IMR-90 (cell line): ENCODE data around the gene RNASE7. TPM values are rescaled to one million over a fixed set of nuclear protein-coding genes. Genes with fewer than 3 reads are reported as not detected.

Source experiments
- ATAC-seq: fragments of 200-7000 bp; cut with Tn5 transposase; 2 replicates; pipeline ENCODE4 v1.9.1; 2020; ENCODE audit warnings: low read depth, mild to moderate bottlenecking, moderate library complexity
- BruUV-seq: library from RNA; stranded (reverse); fragments of 400-500 nt; replicated peaks from 2 replicates; lab custom pipeline; 2021; lab: Mats Ljungman, UMichigan
- CTCF ChIA-PET: fragments of 300-600 bp; formaldehyde crosslinking; extraction: SDS; loops from one replicate; lab custom pipeline; 2021; ENCODE audit warnings: antibody characterized with exemption; lab: Yijun Ruan, JAX
- POLR2A ChIA-PET: fragments of 300-600 bp; sonication (Branson Sonifier 250); formaldehyde crosslinking; loops from one replicate; lab custom pipeline; 2022; ENCODE audit warnings: antibody characterized with exemption; ENCODE audit not compliant: unreplicated experiment; lab: Charles Lee
- DNase-seq: peaks from one replicate; pipeline ENCODE4 v3.0.0; 2013
- H2AFZ ChIP-seq: replicated peaks from 2 replicates; pipeline ENCODE3; 2013; ENCODE audit warnings: low read length, mild to moderate bottlenecking; ENCODE audit not compliant: poor library complexity
- H2AK5ac ChIP-seq: 2 replicates; pipeline ENCODE4 v1.6.1; 2013; ENCODE audit warnings: low read depth, low read length, inconsistent platforms
- H2AK9ac ChIP-seq: replicated peaks from 2 replicates; pipeline ENCODE3; 2013; ENCODE audit warnings: mild to moderate bottlenecking, low read depth, low read length, moderate library complexity; ENCODE audit not compliant: poor library complexity
- H2BK120ac ChIP-seq: 2 replicates; pipeline ENCODE4 v1.6.1; 2013; ENCODE audit warnings: low read depth, low read length, inconsistent platforms
- H2BK15ac ChIP-seq: 3 replicates; pipeline ENCODE4 v1.6.1; 2013; ENCODE audit warnings: low read depth, low read length, inconsistent platforms
- H2BK20ac ChIP-seq: 2 replicates; pipeline ENCODE4 v1.6.1; 2013; ENCODE audit warnings: low read depth, mild to moderate bottlenecking, inconsistent platforms, low read length, moderate library complexity
- H2BK5ac ChIP-seq: 2 replicates; pipeline ENCODE4 v1.6.1; 2013; ENCODE audit warnings: mild to moderate bottlenecking, low read depth, low read length, inconsistent platforms; ENCODE audit not compliant: poor library complexity, severe bottlenecking
- H3K14ac ChIP-seq: replicated peaks from 2 replicates; pipeline ENCODE4 v1.6.1; 2013; ENCODE audit warnings: low read depth, low read length, inconsistent platforms
- H3K18ac ChIP-seq: 2 replicates; pipeline ENCODE4 v1.6.1; 2013; ENCODE audit warnings: low read depth, low read length, control low read depth
- H3K23ac ChIP-seq: 2 replicates; pipeline ENCODE4 v1.6.1; 2013; ENCODE audit warnings: low read depth, low read length, inconsistent platforms
- H3K27ac ChIP-seq: 2 replicates; pipeline ENCODE4 v1.5.1; 2013; ENCODE audit warnings: mild to moderate bottlenecking, control low read depth, low read length; ENCODE audit not compliant: insufficient read depth
- H3K27me3 ChIP-seq: 2 replicates; pipeline ENCODE4 v1.6.1; 2013; ENCODE audit warnings: low read length; ENCODE audit not compliant: control insufficient read depth, insufficient read depth
- H3K36me3 ChIP-seq: 2 replicates; pipeline ENCODE4 v1.6.1; 2013; ENCODE audit warnings: low read length, mixed read lengths; ENCODE audit not compliant: control insufficient read depth, insufficient read depth
- H3K4ac ChIP-seq: 2 replicates; pipeline ENCODE4 v1.6.1; 2013; ENCODE audit warnings: low read depth, low read length, inconsistent platforms
- H3K4me1 ChIP-seq: 2 replicates; pipeline ENCODE4 v1.6.1; 2013; ENCODE audit warnings: low read length, mixed read lengths; ENCODE audit not compliant: control insufficient read depth, insufficient read depth
- H3K4me2 ChIP-seq: 2 replicates; pipeline ENCODE4 v1.6.1; 2013; ENCODE audit warnings: low read depth, mild to moderate bottlenecking, control low read depth, low read length, moderate library complexity
- H3K4me3 ChIP-seq: 2 replicates; pipeline ENCODE4 v1.5.1; 2013; ENCODE audit warnings: low read depth, mild to moderate bottlenecking, control low read depth, low read length, moderate library complexity; ENCODE audit not compliant: insufficient read depth
- H3K56ac ChIP-seq: 2 replicates; pipeline ENCODE4 v1.6.1; 2013; ENCODE audit warnings: low read length, inconsistent platforms; ENCODE audit not compliant: insufficient read depth; ENCODE audit errors: extremely low read depth
- H3K79me1 ChIP-seq, 2 experiments: 2 replicates each; pipeline ENCODE4 v1.6.1; 2013; ENCODE audit warnings: low read length in 2 of 2, inconsistent platforms in 1 of 2, low read depth in 1 of 2
- H3K9ac ChIP-seq: 2 replicates; pipeline ENCODE4 v1.6.1; 2013; ENCODE audit warnings: low read depth, low read length, control low read depth
- H3K9me1 ChIP-seq: 2 replicates; pipeline ENCODE4 v1.6.1; 2013; ENCODE audit warnings: low read length, inconsistent platforms; ENCODE audit not compliant: insufficient read depth
- H3K9me3 ChIP-seq: 2 replicates; pipeline ENCODE4 v1.6.1; 2013; ENCODE audit warnings: low read length; ENCODE audit not compliant: control insufficient read depth, insufficient read depth
- H4K20me1 ChIP-seq: 2 replicates; pipeline ENCODE4 v1.6.1; 2013; ENCODE audit warnings: low read length, inconsistent platforms; ENCODE audit not compliant: insufficient read depth
- H4K5ac ChIP-seq: 2 replicates; pipeline ENCODE4 v1.6.1; 2013; ENCODE audit warnings: mild to moderate bottlenecking, low read depth, low read length, control low read depth
- H4K8ac ChIP-seq, 2 experiments: 2 replicates each; pipeline ENCODE4 v1.6.1; 2013; ENCODE audit warnings: low read depth in 2 of 2, low read length in 2 of 2, control low read depth in 1 of 2, inconsistent platforms in 1 of 2
- H4K91ac ChIP-seq: 2 replicates; pipeline ENCODE4 v1.6.1; 2013; ENCODE audit warnings: low read depth, low read length, inconsistent platforms; ENCODE audit not compliant: insufficient read depth
- MAZ ChIP-seq: IDR thresholded peaks from 2 replicates; pipeline ENCODE4 v1.6.1; 2012; ENCODE audit warnings: low read depth, mild to moderate bottlenecking, low read length, improper control_type of control experiment, moderate library complexity, borderline replicate concordance
- NFE2L2 ChIP-seq: fragments of 150-350 bp; IDR thresholded peaks from 2 replicates; pipeline ENCODE4 v1.6.1; 2016; ENCODE audit warnings: low read depth, mild to moderate bottlenecking, low read length
- RAD21 ChIP-seq: IDR thresholded peaks from 2 replicates; pipeline ENCODE4 v1.6.1; 2012; ENCODE audit warnings: low read length, improper control_type of control experiment
- RCOR1 ChIP-seq: IDR thresholded peaks from 2 replicates; pipeline ENCODE4 v1.6.1; 2012; ENCODE audit warnings: mild to moderate bottlenecking, low read length, improper control_type of control experiment; ENCODE audit not compliant: insufficient replicate concordance
- RFX5 ChIP-seq: IDR thresholded peaks from 2 replicates; pipeline ENCODE4 v1.8.0; 2012; ENCODE audit warnings: low read depth, mild to moderate bottlenecking, low read length, moderate library complexity
- WGBS, 2 experiments: methylation state at CpG; one replicate each; pipeline versions ENCODE4 v1.1.5 to v1.1.7; 2013; ENCODE audit warnings: missing lambda C conversion rate in 2 of 2; ENCODE audit not compliant: insufficient read length in 1 of 2; ENCODE audit errors: extremely low coverage in 2 of 2; 5-methylcytosine and 5-hydroxymethylcytosine counted together
- dilution Hi-C: fragments of 300-500 bp; cut with HindIII; formaldehyde crosslinking; loops from one replicate; pipeline ENCODE4 v1.14.3; 2018; ENCODE audit warnings: low sequenced_read_pairs; ENCODE audit not compliant: unreplicated experiment
- in situ Hi-C: fragments of 300-500 bp; cut with MboI; formaldehyde crosslinking; loops from 3 replicates; pipeline ENCODE4 v1.14.3; 2019; ENCODE audit warnings: low sequenced_read_pairs, inconsistent platforms, mixed read lengths
- intact Hi-C: fragments of 100-400 bp; cut with micrococcal nuclease; formaldehyde crosslinking; loops from 2 replicates; pipeline ENCODE4 v1.10.0; 2022
- polyA plus RNA-seq, 3 experiments: library from polyadenylated mRNA; depleted of rRNA; stranded (reverse); fragments of >200 nt; gene quantifications; 2 replicates each; pipeline ENCODE4 v1.2.3, GENCODE V29; 2012; ENCODE audit warnings: low replicate concordance in 1 of 3
- total RNA-seq: library from RNA; depleted of rRNA; stranded (reverse); fragments of >200 nt; gene quantifications from 2 replicates; pipeline ENCODE4 v1.2.3, GENCODE V29; 2012
- TF ChIP-seq, protein P1 (sequence below): conservative IDR thresholded peaks from 2 replicates; pipeline ENCODE4 v1.5.1; 2012; ENCODE audit warnings: mild to moderate bottlenecking, low read depth, low read length, improper control_type of control experiment
- TF ChIP-seq, protein P2 (sequence below): fragments of 150-350 bp; IDR thresholded peaks from 2 replicates; pipeline ENCODE4 v1.6.1; 2017; ENCODE audit warnings: mild to moderate bottlenecking, antibody characterized with exemption, low read length, low read depth

RNASE7 gene
- total and polyA plus RNA-seq, 2 of the 4 experiments (the other 2 are of a cell fraction), result not detected

DNA sequence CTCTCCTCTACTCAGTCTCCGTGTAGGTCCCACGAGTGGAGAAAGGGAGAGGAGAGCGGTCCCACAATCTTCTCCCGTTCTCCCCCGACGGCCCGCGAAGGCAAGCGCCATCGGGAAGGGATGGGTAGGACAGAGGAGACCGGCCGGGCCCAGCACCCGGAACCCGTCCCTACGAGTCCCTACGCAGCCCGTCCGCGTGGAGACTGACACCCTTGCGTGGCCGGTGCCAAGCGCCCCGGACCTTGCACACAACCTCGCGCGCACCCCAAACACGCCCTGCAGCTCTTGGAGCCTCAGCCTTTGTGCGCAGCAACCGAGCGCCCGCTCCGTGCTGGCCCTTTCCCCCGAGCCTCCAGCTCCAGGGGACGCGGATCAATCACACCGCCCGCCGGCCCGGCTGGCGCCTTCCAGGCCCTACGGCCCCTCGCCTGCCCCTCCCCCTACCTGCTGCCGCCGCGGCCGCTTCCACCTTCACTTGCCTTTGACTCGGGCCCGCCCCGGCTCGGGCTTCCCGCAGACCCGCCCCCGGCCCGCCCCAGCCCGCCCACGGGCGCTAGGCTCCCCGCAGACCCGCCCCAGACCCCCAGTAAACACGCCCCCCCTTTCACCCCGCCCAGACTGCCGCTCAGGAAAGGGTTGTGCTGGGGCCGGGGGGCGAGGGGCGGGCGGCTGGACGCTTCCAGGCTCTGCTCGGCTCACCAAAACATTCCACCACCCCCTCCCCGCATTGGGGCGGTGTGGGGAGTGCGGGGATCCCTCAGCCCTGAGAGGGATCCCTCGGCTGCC is 17.4 kb upstream of the RNASE7 start, which contains the start of gene NDRG2 (continued):
- no peak for TF ChIP-seq RCOR1

DNA sequence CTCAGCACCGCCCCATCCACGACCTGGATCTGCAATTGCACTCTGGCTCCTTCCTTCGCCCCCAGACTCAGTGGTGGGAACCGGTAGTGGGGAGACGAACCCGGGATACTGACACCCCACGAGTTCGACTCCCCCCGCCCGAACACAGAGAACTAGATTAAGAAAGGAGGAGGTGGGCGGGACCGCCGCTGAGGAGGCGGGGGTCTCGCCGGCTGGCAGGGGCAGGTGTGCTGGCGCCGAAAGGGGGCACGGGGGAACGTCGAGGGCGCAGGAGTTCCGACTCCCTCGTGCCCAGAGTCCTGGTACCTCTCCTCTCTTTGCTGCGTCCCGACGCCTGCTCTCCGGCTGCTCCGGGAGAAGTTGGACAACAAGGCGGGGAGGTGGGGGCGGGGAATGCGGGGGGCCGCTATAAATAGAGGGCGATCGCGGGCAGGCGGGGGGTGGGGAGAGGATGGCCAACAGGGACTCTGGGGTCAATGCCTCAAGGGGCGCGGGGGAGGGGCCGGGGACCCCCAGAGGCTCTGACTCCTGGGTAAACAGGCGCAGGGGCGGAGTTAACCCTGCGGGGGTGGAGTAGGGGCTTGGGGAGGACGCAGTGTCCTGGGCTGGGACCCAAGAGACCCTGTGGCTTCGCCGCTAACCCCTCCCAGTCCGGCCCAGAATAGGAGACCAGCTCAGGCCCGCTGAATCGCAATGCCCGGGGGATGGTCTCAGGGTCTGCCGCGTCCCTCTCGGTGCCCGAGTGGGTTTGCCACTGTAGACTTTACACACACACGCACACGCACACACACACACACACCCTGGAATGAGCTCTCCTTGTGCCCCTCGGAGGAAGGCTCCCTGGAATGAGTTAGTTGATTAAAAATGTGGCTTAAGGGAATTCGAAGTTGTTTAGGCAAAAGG is 16.5 kb upstream of the RNASE7 start:
- H4K5ac ChIP-seq, result no peak overlapping the region
- H3K9me3 ChIP-seq, result no peaks in the 10 kb centered on the region
- no peak overlapping the region for H3K23ac ChIP-seq
- no peaks in the 10 kb centered on the region for H3K9me1 ChIP-seq
- peak overlapping the region; percentile 24 for H3K4me3 ChIP-seq
- ATAC-seq (peak; percentile 40), DNase-seq (no peak)
- POLR2A ChIA-PET, result interaction anchor here (0.6 kb wide), 1 partner anchor 70 kb away, joined by 3 read pairs; no protein-coding TSS in a partner anchor
- BruUV-seq, result no TSS peak
- H2BK15ac ChIP-seq, result no peak overlapping the region; the same call in 2 of the 3 replicates
- CTCF ChIA-PET, result interaction anchor here (1.0 kb wide), 1 partner anchor 11 kb away, joined by 4 read pairs; no protein-coding TSS in a partner anchor
- H2BK120ac ChIP-seq, result no peak overlapping the region
- H3K9ac ChIP-seq, result peak overlapping the region; percentile 6; the same call in 1 of the 2 replicates
- peak overlapping the region; percentile 68 for H3K4me2 ChIP-seq
- H2BK20ac ChIP-seq, result no peak overlapping the region
- H2BK5ac ChIP-seq, result no peak overlapping the region
- dilution Hi-C loops, result no loop called here
- no peak overlapping the region for H3K4ac ChIP-seq
- peak overlapping the region; percentile 75 for H2AK9ac ChIP-seq
- no peak overlapping the region for H3K27ac ChIP-seq
- WGBS, 2 experiments, result 0% methylated on average over 11 of the region's 58 CpGs; no CpG with 5 or more reads in 1 of the 2 experiments
- TF ChIP-seq, protein P1, sequence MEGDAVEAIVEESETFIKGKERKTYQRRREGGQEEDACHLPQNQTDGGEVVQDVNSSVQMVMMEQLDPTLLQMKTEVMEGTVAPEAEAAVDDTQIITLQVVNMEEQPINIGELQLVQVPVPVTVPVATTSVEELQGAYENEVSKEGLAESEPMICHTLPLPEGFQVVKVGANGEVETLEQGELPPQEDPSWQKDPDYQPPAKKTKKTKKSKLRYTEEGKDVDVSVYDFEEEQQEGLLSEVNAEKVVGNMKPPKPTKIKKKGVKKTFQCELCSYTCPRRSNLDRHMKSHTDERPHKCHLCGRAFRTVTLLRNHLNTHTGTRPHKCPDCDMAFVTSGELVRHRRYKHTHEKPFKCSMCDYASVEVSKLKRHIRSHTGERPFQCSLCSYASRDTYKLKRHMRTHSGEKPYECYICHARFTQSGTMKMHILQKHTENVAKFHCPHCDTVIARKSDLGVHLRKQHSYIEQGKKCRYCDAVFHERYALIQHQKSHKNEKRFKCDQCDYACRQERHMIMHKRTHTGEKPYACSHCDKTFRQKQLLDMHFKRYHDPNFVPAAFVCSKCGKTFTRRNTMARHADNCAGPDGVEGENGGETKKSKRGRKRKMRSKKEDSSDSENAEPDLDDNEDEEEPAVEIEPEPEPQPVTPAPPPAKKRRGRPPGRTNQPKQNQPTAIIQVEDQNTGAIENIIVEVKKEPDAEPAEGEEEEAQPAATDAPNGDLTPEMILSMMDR, result no peak
- TF ChIP-seq NFE2L2, result no peak
- no peak for TF ChIP-seq RAD21
- TF ChIP-seq RFX5, result no peak
- TF ChIP-seq MAZ, result no peak
- TF ChIP-seq, protein P2, sequence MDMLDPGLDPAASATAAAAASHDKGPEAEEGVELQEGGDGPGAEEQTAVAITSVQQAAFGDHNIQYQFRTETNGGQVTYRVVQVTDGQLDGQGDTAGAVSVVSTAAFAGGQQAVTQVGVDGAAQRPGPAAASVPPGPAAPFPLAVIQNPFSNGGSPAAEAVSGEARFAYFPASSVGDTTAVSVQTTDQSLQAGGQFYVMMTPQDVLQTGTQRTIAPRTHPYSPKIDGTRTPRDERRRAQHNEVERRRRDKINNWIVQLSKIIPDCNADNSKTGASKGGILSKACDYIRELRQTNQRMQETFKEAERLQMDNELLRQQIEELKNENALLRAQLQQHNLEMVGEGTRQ, result no peak
- no peak overlapping the region for H4K91ac ChIP-seq
- in situ Hi-C loops, result no loop called here
- H3K27me3 ChIP-seq, result peaks cover 63% of the 10 kb centered on the region
- no peaks in the 10 kb centered on the region for H4K20me1 ChIP-seq
- peak overlapping the region; percentile 78 for H2AFZ ChIP-seq
- no peaks in the 10 kb centered on the region for H3K36me3 ChIP-seq
- H3K18ac ChIP-seq, result no peak overlapping the region
- no peak overlapping the region for H2AK5ac ChIP-seq
- intact Hi-C loops, result no loop called here
- H4K8ac ChIP-seq, result no peak overlapping the region
- no peaks in the 10 kb centered on the region for H3K4me1 ChIP-seq
- no peak overlapping the region for H3K56ac ChIP-seq
- no peak overlapping the region for H3K14ac ChIP-seq
- no peaks in the 10 kb centered on the region for H3K79me1 ChIP-seq
